PC-3 (cell line): ENCODE results near the gene CCDC91.

Source experiments
- EZH2 ChIP-seq: fragments of 300-600 bp; sonication (generic); IDR thresholded peaks from one replicate; pipeline ENCODE4 v1.6.1; 2017; ENCODE audit warnings: antibody characterized with exemption, mild to moderate bottlenecking, low read length; ENCODE audit not compliant: unreplicated experiment
- TF ChIP-seq, protein P1 (sequence below): fragments of 300-600 bp; sonication (generic); conservative IDR thresholded peaks from 2 replicates; pipeline ENCODE4 v1.5.1; 2017; ENCODE audit warnings: antibody characterized with exemption, low read depth, mild to moderate bottlenecking, low read length

- TF ChIP-seq, protein P1, sequence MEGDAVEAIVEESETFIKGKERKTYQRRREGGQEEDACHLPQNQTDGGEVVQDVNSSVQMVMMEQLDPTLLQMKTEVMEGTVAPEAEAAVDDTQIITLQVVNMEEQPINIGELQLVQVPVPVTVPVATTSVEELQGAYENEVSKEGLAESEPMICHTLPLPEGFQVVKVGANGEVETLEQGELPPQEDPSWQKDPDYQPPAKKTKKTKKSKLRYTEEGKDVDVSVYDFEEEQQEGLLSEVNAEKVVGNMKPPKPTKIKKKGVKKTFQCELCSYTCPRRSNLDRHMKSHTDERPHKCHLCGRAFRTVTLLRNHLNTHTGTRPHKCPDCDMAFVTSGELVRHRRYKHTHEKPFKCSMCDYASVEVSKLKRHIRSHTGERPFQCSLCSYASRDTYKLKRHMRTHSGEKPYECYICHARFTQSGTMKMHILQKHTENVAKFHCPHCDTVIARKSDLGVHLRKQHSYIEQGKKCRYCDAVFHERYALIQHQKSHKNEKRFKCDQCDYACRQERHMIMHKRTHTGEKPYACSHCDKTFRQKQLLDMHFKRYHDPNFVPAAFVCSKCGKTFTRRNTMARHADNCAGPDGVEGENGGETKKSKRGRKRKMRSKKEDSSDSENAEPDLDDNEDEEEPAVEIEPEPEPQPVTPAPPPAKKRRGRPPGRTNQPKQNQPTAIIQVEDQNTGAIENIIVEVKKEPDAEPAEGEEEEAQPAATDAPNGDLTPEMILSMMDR: no peak
- TF ChIP-seq EZH2: no peak
Observed at GRCh38 chr12:28180786-28181185, 9.5 kb upstream of the CCDC91 start.
